Upper lobe of right lung (tissue), 1 donor: ENCODE data around the gene PARD3B. TPM values are rescaled to one million over a fixed set of nuclear protein-coding genes. Genes with fewer than 3 reads are reported as not detected.
A peak's percentile ranks its signal among the peaks of the same experiment; 100 is the strongest.

Experiments
- ATAC-seq: fragments of 200-7000 bp; cut with Tn5 transposase; one replicate; pipeline ENCODE4 v1.9.1; 2020; ENCODE audit warnings: mild to moderate bottlenecking, moderate library complexity
- DNase-seq: peaks from one replicate; pipeline ENCODE4 v3.0.0-alpha.2; 2020
- H3K27ac ChIP-seq: fragments of 200-600 bp; one replicate; pipeline ENCODE4 v1.8.0; 2022
- H3K27me3 ChIP-seq: fragments of 200-600 bp; one replicate; pipeline ENCODE4 v1.8.0; 2022; ENCODE audit warnings: mild to moderate bottlenecking
- H3K36me3 ChIP-seq: fragments of 200-600 bp; one replicate; pipeline ENCODE4 v1.8.0; 2022
- H3K4me1 ChIP-seq: fragments of 200-600 bp; one replicate; pipeline ENCODE4 v1.8.0; 2022
- H3K4me3 ChIP-seq: fragments of 200-600 bp; one replicate; pipeline ENCODE4 v1.8.0; 2022; ENCODE audit warnings: mild to moderate bottlenecking
- H3K9me3 ChIP-seq: fragments of 200-600 bp; one replicate; pipeline ENCODE4 v1.8.0; 2022
- CTCF ChIP-seq: fragments of 200-600 bp; IDR thresholded peaks from one replicate; pipeline ENCODE4 v1.8.0; 2022; ENCODE audit warnings: antibody characterized with exemption
- intact Hi-C: fragments of 100-400 bp; cut with DNase I; formaldehyde crosslinking; loops from one replicate; pipeline ENCODE4 v1.11.0; 2022
- long read RNA-seq: library from polyadenylated mRNA; unstranded; transcript quantifications from one replicate; pipeline ENCODE4 v2.0.0, GENCODE V29; 2021
- total RNA-seq: library from RNA; stranded (reverse); fragmentation: NEBNext Ultra II Directional; extraction: Animal tissue kit (Norgen Biotek cat#: 25700); gene quantifications from one replicate; pipeline ENCODE4 v1.2.1, GENCODE V29; 2021
- donor health status: DM: no; HTN: yes; CAD: no; lungs with severe emphysema.

The PARD3B gene
- 32.5 TPM for total RNA-seq
- long read RNA-seq, partial matches to known transcripts, result 2 of 8 reads
- long read RNA-seq, other reads (novel, unspliced or antisense), result 6 of 8 reads

GRCh38 chr2:204544961-204545860 is at the start of gene PARD3B:
TSS of gene PARD3B (plus strand) at chr2:204545475. CDS start at chr2:204546000, 525 bp downstream.
- DNase-seq (peak; percentile 88), ATAC-seq (peak; percentile 95)
- H3K4me1 ChIP-seq, result no peaks in the 10 kb centered on the region
- peak within 1 kb of the TSS; percentile 85 for H3K27ac ChIP-seq
- no peaks in the 10 kb centered on the region for H3K9me3 ChIP-seq
- intact Hi-C loops, result no loop called here
- no peaks in the 10 kb centered on the region for H3K36me3 ChIP-seq
- no peak for TF ChIP-seq CTCF
- no peaks in the 10 kb centered on the region for H3K27me3 ChIP-seq
- peak within 1 kb of the TSS; percentile 73 for H3K4me3 ChIP-seq

GRCh38 chr2:204496779-204497178 is 48.5 kb upstream of the PARD3B start:
- DNase-seq (no peak), ATAC-seq (no peak)
- Histone ChIP-seq H3K4me3 (no peak overlapping the region), H3K36me3 (no peaks in the 10 kb centered on the region), H3K27ac (no peak overlapping the region), H3K9me3 (no peaks in the 10 kb centered on the region), H3K27me3 (no peaks in the 10 kb centered on the region), H3K4me1 (no peaks in the 10 kb centered on the region)
- TF ChIP-seq CTCF, result no peak
- intact Hi-C loops, result no loop called here

GRCh38 chr2:204497855-204498254 is 47.4 kb upstream of the PARD3B start:
- H3K27ac ChIP-seq, result no peak overlapping the region
- intact Hi-C loops, result no loop called here
- DNase-seq (no peak), ATAC-seq (no peak)
- no peaks in the 10 kb centered on the region for H3K27me3 ChIP-seq
- H3K9me3 ChIP-seq, result no peaks in the 10 kb centered on the region
- no peak for TF ChIP-seq CTCF
- no peaks in the 10 kb centered on the region for H3K36me3 ChIP-seq
- H3K4me3 ChIP-seq, result no peak overlapping the region
- H3K4me1 ChIP-seq, result no peaks in the 10 kb centered on the region

GRCh38 chr2:204498291-204498690 is 47.0 kb upstream of the PARD3B start:
- DNase-seq (no peak), ATAC-seq (no peak)
- Histone ChIP-seq H3K27ac (no peak overlapping the region), H3K36me3 (no peaks in the 10 kb centered on the region), H3K4me1 (no peaks in the 10 kb centered on the region), H3K9me3 (no peaks in the 10 kb centered on the region), H3K4me3 (no peak overlapping the region), H3K27me3 (no peaks in the 10 kb centered on the region)
- intact Hi-C loops, result no loop called here
- TF ChIP-seq CTCF, result no peak

- intact Hi-C loops, result no loop called here
- Histone ChIP-seq H3K9me3 (no peaks in the 10 kb centered on the region), H3K4me3 (no peak overlapping the region), H3K4me1 (no peaks in the 10 kb centered on the region), H3K36me3 (no peaks in the 10 kb centered on the region), H3K27ac (no peak overlapping the region), H3K27me3 (no peaks in the 10 kb centered on the region)
- no peak for DNase-seq
- ATAC-seq, result no peak
- TF ChIP-seq CTCF, result no peak
These were observed 41.4 kb upstream of the PARD3B start for GRCh38 chr2:204503869-204504268.
